HG03354 (cell line): ENCODE measurements around the gene SCAPER.
"Not testable (repeated sequence)": the region's sequence is repeated elsewhere in the genome, so short reads cannot be mapped to it uniquely, and the experiment has no call there.

Source experiments
- ATAC-seq: cut with Tn5 transposase; IDR thresholded peaks from one replicate; pipeline ENCODE4 v1.9.1; 2021; ENCODE audit warnings: mild to moderate bottlenecking; ENCODE audit not compliant: unreplicated experiment, poor library complexity, severe bottlenecking

SCAPER gene

GRCh38 chr15:76795217-76795616, 109.9 kb downstream of the SCAPER start:
- ATAC-seq: no peak

GRCh38 chr15:76793162-76793561, 112.0 kb downstream of the SCAPER start:
- ATAC-seq: no peak

GRCh38 chr15:76791511-76791910, 113.6 kb downstream of the SCAPER start:
- no peak for ATAC-seq

- ATAC-seq: no peak
Measured at GRCh38 chr15:76787273-76787672, 117.9 kb downstream of the SCAPER start.

- ATAC-seq: no peak
Measured at GRCh38 chr15:76776969-76777368, 128.2 kb downstream of the SCAPER start.

- no peak for ATAC-seq
Measured at GRCh38 chr15:76776480-76776879, 128.7 kb downstream of the SCAPER start.

- no peak for ATAC-seq
Measured at GRCh38 chr15:76773234-76773633, 131.9 kb downstream of the SCAPER start.

GRCh38 chr15:76772776-76773175, 132.4 kb downstream of the SCAPER start:
- no peak for ATAC-seq

GRCh38 chr15:76764004-76764403, 141.1 kb downstream of the SCAPER start:
- no peak for ATAC-seq

- ATAC-seq: no peak
Measured at GRCh38 chr15:76763554-76763953, 141.6 kb downstream of the SCAPER start.

- ATAC-seq: no peak
Measured at GRCh38 chr15:76756381-76756780, 148.8 kb downstream of the SCAPER start.

- ATAC-seq: no peak
Measured at GRCh38 chr15:76753771-76754170, 151.4 kb downstream of the SCAPER start.

GRCh38 chr15:76753131-76753530, 152.0 kb downstream of the SCAPER start:
- no peak for ATAC-seq

GRCh38 chr15:76752549-76752948, 152.6 kb downstream of the SCAPER start:
- ATAC-seq: no peak

GRCh38 chr15:76737573-76737972, 167.6 kb downstream of the SCAPER start:
- ATAC-seq: no peak

GRCh38 chr15:76732321-76732720, 172.8 kb downstream of the SCAPER start:
- ATAC-seq: not testable (repeated sequence)

GRCh38 chr15:76730262-76730661, 174.9 kb downstream of the SCAPER start:
- ATAC-seq: no peak

GRCh38 chr15:76718863-76719262, 186.3 kb downstream of the SCAPER start:
- no peak for ATAC-seq

- ATAC-seq: no peak
Measured at GRCh38 chr15:76714950-76715349, 190.2 kb downstream of the SCAPER start.

GRCh38 chr15:76711351-76711827, 193.8 kb downstream of the SCAPER start:
- peak; percentile 79 for ATAC-seq

GRCh38 chr15:76704032-76704431, 201.1 kb downstream of the SCAPER start:
- not testable (repeated sequence) for ATAC-seq

- ATAC-seq: no peak
Measured at GRCh38 chr15:76696840-76697239, 208.3 kb downstream of the SCAPER start.
